Stimulated activated naive CD8-positive, alpha-beta T cell treated with anti-CD3 and anti-CD28 coated beads, Interleukin-15, Interleukin-2, amounts not matched to agents 100 U/mL and 50 U/mL, for 24 hours (primary cell): ENCODE results near the gene RD3L.

Source experiments
- ATAC-seq: fragments of 150-1000 bp; cut with Tn5 transposase; one replicate; pipeline ENCODE4 v1.10.0; 2021
- DNase-seq: peaks from one replicate; pipeline ENCODE4 v3.0.0; 2021

The RD3L gene

DNA sequence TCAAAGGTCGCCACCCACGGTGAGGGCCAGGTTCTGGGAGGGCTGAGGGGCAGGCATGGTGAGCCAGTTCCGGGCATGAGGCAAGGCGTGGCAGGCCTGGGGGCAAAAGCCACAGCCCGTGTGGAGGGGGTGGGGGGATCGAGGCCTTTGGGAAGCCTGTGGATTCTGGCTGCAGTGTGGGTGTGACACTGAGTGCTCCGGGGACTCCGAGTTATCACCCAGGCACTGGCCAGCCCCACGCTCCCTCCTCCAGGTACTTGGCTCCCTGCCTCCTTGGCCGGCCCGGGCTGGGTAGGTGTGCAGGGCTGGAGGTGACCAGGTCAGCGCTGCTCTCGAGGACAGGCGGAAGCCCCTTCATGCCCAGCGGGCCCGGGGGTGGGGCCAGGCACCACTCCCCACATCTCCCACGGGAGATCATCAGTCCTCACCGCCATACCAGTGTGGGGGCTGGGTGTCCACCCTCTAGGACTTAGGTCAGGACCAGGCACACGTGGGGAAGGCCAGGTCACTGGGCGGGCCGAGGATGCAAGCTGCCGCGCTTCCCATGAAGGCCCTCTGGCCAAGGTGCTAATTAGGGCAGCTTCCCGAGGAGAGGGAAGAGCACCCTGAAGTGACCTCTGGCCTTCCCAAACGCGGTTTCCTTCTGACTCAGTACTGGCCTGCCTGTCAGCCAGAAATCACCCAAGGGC lies 48.2 kb downstream of the RD3L start:
- DNase-seq = no peak
- ATAC-seq = no peak

DNA sequence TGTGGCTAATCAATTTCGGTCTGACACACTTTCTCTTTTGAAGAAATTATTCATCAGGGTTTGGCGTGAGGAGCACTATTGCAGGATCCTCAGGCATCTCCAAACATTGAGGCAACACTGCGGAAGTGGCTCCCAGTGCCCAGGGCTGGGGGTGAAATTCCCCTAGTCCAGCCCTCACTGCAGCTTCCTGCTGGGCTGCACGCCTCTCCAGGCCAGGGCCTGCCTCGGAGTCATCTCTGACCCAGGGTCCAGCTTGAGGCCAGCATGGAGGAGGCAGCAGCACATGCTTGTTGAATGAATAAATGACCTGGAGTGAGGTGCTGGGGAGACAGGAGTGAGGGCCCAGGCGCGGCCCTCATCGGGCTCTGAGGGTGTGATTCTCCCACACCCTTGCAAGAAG lies 50.1 kb downstream of the RD3L start:
- DNase-seq = no peak
- no peak for ATAC-seq

DNA sequence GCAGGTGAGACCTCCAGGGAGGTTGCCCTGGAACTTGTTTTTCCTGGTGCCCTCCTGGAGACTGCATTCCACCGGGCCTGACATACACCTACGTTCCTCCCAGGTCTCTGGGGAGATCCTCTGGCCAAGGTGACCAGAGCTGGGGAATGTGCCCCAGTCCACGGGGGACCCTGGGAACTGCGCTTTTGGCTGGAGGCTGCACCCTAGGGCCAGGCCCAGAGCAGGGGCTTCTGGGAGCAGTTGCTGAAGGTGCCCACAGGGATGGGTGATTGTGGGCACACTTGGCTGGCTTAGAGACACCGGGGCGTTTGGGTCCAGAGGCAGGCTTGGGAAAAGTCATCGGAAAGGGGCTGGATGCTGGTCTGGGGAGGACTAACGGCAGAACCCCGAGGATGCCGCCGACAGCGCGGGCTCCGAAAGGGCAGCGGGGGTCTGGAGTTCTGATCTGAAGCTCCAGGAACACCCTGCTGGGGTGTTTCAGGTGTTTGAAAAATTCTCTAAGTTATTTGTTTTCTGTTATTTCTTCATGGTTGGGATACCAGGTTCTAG lies 50.6 kb downstream of the RD3L start:
- no peak for ATAC-seq

DNA sequence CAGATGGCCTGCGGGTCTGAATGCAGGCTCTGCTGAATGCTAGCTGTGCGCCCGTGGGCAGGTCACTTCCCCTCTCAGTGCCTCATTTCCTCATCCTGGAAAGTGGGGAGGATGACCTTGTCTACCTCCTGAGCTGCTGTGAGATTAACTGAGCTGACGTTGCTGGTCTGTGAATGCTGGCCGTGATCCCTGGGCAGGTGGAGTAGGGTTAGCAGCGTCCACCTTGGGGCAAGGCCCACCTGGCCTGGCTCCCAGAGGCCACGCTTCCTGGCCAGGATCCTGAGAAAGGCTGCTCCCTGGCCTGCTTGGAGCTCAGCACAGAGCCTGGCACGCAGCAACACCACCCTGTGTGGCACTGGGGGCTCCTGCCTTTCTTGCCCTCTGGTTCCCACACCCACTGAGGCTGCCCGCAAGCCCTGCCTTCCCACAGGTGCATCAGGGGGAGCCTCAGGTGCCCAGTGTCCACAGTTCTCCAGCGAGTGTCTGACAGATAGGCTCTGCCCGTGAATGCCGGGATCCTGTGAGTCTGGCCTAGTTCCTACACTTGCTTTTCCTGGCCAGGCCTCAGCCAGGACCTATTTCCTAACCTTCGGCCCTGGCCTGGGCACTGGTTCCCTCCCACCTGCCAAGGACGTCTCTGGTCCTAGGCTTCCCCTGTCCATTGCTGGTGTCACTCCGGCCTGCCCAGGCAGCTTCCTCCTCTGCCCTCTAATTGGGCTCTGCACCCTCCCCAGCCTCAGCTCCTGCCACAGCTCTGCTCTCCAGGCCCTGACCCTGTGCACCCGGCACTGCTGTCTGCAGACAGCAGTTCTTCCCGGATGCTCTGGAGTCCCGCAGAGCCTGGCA lies 51.3 kb downstream of the RD3L start:
- no peak for DNase-seq

More for the DNA sequence above, 50.6 kb downstream of the RD3L start:
- no peak for DNase-seq

More for the DNA sequence above, 51.3 kb downstream of the RD3L start:
- ATAC-seq = no peak
